Activated naive CD8-positive, alpha-beta T cell (primary cell): Measurements from ENCODE around the gene TRAF3IP1.

Experiments
- H3K27ac Mint-ChIP-seq: one replicate; pipeline ENCODE4 v1.8.0; 2021; ENCODE audit warnings: mixed read lengths
- H3K27me3 Mint-ChIP-seq: one replicate; pipeline ENCODE4 v1.8.0; 2021; ENCODE audit warnings: mixed read lengths
- H3K36me3 Mint-ChIP-seq: one replicate; pipeline ENCODE4 v1.8.0; 2021; ENCODE audit warnings: mixed read lengths
- H3K4me1 Mint-ChIP-seq: one replicate; pipeline ENCODE4 v1.8.0; 2021; ENCODE audit warnings: low read depth, mixed read lengths
- H3K4me3 Mint-ChIP-seq: one replicate; pipeline ENCODE4 v1.8.0; 2021; ENCODE audit warnings: mild to moderate bottlenecking, mixed read lengths
- H3K9me3 Mint-ChIP-seq: one replicate; pipeline ENCODE4 v1.8.0; 2021; ENCODE audit warnings: low read depth, mixed read lengths

The TRAF3IP1 gene

DNA sequence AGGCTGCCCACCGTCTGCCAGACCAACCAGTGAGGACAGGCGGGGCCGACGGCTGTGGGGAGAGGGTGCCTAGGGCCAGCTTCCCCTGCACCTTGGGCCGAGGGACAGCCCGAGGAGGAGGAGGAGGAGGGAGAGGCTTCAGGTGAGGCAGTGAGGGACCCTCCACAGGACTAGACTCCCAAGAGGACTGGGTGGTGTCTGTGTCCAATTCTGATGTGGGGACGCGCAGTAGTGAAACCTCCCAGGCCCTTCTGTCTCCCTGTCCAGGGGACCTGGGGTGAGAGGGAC is 86.6 kb downstream of the TRAF3IP1 start:
- H3K27me3 Mint-ChIP-seq, result no peaks in the 10 kb centered on the region
- H3K4me1 Mint-ChIP-seq, result peaks cover 6% of the 10 kb centered on the region
- no peaks in the 10 kb centered on the region for H3K9me3 Mint-ChIP-seq
- H3K36me3 Mint-ChIP-seq, result peaks cover 2% of the 10 kb centered on the region
- H3K4me3 Mint-ChIP-seq, result no peak overlapping the region
- no peak overlapping the region for H3K27ac Mint-ChIP-seq

DNA sequence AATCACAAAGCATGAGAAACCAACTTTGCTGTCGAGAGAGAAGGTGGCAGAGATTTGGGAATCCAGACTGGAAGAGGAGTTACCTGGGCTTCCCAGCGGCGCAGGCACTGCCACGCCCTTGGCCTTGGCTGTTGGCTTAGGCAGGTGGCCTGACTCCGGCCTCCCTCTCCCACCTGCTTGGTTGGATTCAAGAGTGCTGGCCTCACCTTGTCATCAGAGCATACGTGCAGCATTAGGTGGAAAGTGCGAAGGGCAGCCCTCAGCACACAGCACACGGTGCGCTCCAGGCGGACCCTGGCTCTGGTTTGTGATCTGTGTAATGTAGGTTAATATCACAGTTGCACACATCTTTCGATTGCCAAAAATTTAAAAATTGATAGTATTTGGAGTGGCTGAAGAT is 87.2 kb downstream of the TRAF3IP1 start:
- Mint-ChIP-seq H3K36me3 (peaks cover 2% of the 10 kb centered on the region), H3K4me1 (peaks cover 6% of the 10 kb centered on the region), H3K27ac (no peak overlapping the region), H3K9me3 (no peaks in the 10 kb centered on the region), H3K27me3 (no peaks in the 10 kb centered on the region), H3K4me3 (no peak overlapping the region)

DNA sequence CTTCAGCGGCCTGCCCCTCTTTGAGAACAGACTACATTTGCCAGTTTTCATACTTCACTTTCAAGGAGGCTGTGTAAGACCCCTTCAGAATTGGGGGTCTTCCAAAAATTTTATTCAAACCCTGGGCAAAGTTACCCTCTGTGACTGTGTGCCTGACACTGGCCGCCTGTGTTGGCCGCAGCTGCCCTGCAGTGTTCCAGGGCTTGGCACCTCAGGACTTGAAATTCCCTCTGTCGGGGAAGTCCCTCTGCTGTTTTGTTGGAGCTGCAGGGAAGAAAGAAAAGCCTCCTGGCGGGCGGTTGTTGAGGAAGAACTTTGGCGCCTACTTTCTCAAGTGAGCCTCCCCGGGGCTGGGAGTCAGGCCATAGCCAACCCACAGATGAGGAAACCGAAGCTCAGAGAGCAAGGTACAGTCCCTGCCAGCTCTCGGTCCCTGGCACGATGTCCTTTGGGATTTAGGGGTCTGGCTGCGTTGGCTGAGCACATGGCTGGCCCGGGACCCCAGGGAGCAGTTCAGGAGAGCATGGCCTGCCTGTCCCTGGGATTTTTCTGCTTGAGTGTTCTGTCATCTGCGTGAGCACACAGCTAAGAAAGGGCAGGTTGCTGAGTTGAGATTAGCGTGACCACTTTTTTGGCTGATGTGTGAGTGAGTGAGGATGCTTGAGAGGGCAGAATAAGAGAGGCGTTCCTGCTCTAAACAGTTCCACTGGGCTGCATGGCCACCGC is 88.5 kb downstream of the TRAF3IP1 start:
- Mint-ChIP-seq H3K4me3 (no peak overlapping the region), H3K27me3 (no peaks in the 10 kb centered on the region), H3K27ac (no peak overlapping the region), H3K9me3 (no peaks in the 10 kb centered on the region), H3K36me3 (peaks cover 2% of the 10 kb centered on the region), H3K4me1 (peaks cover 6% of the 10 kb centered on the region)

DNA sequence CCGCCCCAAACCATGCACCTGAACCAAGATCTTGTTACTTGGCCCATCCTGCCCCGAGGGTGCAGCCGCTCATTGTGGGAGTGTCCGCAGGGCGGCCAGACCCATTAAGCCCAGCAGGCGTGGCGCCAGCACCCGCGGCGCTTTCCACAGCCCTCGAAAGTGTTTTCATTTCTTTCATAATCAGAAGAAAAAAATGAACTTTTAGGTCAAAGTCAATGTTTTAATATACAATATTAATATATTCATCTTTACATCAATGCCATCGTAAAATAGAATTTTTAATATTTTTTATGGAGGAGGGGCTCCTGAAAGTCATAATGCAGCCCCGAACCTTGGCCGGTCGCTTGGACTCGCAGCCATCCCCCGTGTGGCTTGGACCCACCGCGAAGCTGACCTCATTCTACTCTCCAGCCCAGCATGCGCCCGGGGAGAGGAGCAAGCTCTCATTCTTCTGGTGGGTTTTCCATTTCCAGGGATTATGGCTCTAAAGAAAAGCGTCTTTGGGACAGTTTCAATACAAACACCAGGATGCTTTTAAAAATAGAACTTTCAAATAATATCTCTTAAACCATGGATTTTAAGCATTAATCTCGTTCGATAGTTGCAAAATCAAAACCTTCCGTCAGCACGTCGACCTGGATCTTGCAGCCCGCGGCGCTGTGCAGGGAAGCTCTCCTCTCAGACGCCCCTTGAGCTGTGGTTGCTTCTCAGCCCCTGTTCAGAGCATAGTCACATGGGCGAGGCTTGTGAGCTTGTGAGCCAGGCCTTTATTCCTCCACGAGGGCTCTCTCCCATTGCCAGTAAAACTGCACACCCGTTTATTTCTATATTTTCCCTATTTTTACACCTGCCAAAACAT is 89.3 kb downstream of the TRAF3IP1 start:
- Mint-ChIP-seq H3K9me3 (no peaks in the 10 kb centered on the region), H3K27me3 (no peaks in the 10 kb centered on the region), H3K4me3 (no peak overlapping the region), H3K4me1 (peaks cover 6% of the 10 kb centered on the region), H3K36me3 (peaks cover 2% of the 10 kb centered on the region), H3K27ac (no peak overlapping the region)

DNA sequence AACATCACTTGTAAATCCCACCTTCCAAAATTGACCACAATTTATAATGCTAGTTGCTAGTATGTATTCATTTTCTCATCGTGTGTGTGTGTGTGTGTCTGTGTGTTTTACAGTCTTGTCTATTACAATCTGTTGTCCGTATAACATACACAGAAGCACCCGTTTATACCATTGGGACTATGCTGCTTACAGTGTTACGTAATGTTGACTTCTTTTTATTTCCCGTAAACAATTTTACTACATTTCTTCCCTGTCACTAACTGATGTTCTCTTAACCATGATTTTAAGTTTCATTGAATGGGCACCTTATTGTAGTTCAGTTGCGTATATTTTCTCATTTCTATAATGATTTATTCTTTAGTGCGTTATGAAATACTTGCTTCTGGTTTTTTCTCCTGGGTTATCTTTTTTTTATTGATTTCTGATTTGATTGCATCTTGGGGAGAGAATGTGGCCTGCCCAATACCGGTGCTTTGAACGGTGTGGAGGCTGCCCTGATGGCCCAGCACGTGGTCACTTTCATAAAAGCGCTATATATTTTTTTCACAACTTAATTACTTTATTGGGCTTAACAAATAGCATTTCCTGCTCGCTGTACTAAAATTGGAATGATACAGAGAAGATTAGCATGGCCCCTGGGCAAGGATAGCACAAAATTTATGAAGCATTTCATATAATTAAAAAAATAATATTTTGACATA is 91.9 kb downstream of the TRAF3IP1 start:
- H3K27me3 Mint-ChIP-seq, result no peaks in the 10 kb centered on the region
- peaks cover 6% of the 10 kb centered on the region for H3K4me1 Mint-ChIP-seq
- H3K4me3 Mint-ChIP-seq, result no peak overlapping the region
- H3K36me3 Mint-ChIP-seq, result peaks cover 9% of the 10 kb centered on the region
- H3K27ac Mint-ChIP-seq, result no peak overlapping the region
- peaks cover 10% of the 10 kb centered on the region for H3K9me3 Mint-ChIP-seq

DNA sequence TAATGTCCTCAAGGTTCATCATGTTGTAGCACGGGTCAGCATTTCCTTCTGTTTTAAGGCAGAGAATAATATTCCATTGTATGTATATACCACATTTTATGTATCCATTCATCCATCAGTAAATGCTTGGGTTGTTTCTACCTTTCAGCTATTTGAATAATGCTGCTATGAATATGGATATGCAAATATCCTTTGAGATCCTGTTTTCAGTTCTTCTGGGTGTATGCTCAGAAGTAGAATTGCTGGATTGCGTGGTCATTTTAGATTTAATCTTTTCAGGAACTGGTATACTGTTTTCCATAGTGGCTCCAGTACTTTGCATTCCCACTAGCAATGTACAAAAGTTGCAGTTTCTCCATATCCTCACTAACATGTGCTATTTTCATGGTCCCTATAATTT is 93.0 kb downstream of the TRAF3IP1 start:
- peaks cover 6% of the 10 kb centered on the region for H3K4me1 Mint-ChIP-seq
- no peak overlapping the region for H3K27ac Mint-ChIP-seq
- H3K4me3 Mint-ChIP-seq, result no peak overlapping the region
- H3K36me3 Mint-ChIP-seq, result peaks cover 8% of the 10 kb centered on the region
- H3K27me3 Mint-ChIP-seq, result no peaks in the 10 kb centered on the region
- H3K9me3 Mint-ChIP-seq, result peaks cover 10% of the 10 kb centered on the region

DNA sequence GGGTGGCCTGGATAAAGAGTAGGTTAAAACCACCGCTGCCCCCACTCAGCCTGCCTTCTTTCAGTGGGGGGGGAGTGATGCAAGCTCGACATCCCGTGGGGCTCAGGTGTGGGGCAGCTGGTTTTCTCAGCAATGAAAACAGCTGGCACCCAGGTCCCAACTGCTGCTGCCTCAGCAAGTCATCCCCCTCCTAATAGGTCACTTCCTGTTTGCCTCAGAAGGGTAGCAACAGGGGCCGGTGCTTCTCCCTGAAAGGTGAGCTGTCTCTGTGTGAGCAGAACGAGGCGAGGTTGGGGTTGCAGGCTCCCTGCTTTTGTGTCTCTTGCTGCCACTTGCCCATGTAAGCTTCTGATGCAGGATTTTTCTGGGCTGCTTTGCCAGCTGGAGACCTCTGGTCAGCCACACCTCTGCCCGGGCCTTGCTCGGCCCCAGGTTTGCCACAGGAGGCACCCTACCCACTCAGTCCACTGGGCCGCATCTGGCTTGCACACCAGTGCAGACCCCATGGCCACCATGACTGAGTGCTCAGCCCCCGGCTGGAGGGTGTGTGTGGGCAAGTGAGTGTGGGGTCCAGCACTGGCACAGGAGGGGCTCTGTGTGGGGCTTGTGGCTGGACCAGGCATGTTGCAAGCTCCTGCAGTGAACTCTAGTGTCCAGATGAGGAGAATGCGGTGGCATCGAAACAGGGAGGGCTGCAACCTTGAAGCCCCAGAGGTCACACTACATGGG is 94.9 kb downstream of the TRAF3IP1 start:
- H3K27ac Mint-ChIP-seq, result no peak overlapping the region
- H3K36me3 Mint-ChIP-seq, result peaks cover 8% of the 10 kb centered on the region
- no peak overlapping the region for H3K4me3 Mint-ChIP-seq
- H3K9me3 Mint-ChIP-seq, result peaks cover 10% of the 10 kb centered on the region
- H3K27me3 Mint-ChIP-seq, result no peaks in the 10 kb centered on the region
- peaks cover 6% of the 10 kb centered on the region for H3K4me1 Mint-ChIP-seq

DNA sequence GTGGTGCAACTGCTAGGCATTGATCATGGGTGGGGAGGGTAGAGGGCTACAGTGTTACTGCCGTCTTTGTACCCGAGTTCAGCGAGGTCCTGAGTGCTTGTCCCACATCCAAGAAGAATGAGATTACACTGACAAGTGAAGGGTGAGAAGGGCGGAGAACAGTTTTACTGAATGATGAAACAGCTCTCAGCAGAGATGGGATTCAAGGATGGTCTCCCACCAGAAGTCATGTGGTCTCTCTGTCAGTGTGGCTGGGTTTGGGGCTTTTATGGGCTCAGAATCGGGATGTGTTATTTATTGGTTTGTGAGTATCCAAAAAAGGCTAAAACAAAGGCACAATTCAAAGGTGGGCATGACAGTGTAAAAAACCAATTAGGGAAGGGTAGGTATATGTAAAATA is 95.6 kb downstream of the TRAF3IP1 start:
- Mint-ChIP-seq H3K4me1 (peaks cover 6% of the 10 kb centered on the region), H3K27me3 (no peaks in the 10 kb centered on the region), H3K27ac (no peak overlapping the region), H3K36me3 (peaks cover 8% of the 10 kb centered on the region), H3K4me3 (no peak overlapping the region), H3K9me3 (peaks cover 10% of the 10 kb centered on the region)

DNA sequence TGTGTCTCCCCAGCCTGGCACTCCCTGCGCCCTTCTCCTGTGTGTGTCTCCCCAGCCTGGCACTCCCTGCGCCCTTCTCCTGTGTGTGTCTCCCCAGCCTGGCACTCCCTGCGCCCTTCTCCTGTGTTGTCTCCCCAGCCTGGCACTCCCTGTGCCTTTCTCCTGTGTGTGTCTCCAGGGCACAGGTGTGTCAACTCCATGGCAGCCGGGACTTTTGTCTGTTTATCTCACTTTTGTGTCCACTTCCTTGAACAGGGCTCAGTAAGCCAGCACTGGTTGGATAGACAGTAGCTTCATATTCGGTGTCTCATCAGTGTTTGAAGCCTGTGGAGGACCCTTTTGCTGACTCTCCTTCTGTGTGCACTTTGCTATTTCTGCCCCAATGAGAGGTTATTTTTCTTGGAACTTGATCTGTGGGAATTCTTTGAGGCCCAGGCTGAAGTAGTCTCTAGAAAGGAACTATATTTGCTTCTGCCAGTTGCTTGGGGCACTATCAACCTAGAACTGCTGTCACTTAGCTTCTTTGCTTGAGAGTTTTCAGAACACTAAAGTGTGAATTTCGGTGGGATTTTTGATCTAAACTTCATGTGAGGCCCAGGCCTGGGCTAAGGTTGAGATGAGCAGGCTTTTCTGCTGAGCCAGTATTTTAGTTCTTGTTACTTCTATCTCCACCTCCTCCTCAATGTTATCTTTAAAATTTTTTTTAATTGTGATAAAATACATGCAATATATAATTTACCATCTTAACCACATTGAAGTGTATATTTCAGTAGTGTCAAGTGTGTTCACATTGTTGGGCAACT is 98.1 kb downstream of the TRAF3IP1 start:
- peaks cover 10% of the 10 kb centered on the region for H3K9me3 Mint-ChIP-seq
- H3K27me3 Mint-ChIP-seq, result no peaks in the 10 kb centered on the region
- H3K4me3 Mint-ChIP-seq, result no peak overlapping the region
- peaks cover 6% of the 10 kb centered on the region for H3K4me1 Mint-ChIP-seq
- peaks cover 8% of the 10 kb centered on the region for H3K36me3 Mint-ChIP-seq
- no peak overlapping the region for H3K27ac Mint-ChIP-seq

DNA sequence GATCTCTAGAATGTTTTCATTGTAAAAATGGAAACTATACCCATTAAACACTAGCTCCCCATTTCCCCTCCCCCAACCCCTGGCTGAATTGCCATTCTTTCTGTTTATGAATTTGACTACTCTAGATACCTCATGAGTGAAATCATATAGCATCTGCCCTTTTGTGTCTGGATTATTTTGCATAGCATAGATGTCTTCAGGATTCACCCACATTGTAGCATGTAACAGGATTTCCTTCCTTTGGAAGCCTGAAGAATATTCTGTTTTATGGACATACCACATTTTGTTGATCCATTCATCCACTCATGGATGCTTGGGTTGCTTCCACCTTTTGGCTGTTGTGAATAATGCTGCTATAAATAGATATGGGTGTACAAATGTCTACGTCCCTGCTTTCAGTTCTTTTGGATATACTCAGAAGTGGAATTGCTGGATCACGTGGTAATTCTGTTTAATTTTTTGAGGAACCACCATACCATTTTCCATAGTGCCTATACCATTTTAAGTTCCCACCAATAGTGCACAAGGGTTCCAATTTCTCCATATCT is 98.8 kb downstream of the TRAF3IP1 start:
- Mint-ChIP-seq H3K4me3 (no peak overlapping the region), H3K9me3 (peaks cover 10% of the 10 kb centered on the region), H3K4me1 (peaks cover 6% of the 10 kb centered on the region), H3K27me3 (no peaks in the 10 kb centered on the region), H3K27ac (no peak overlapping the region), H3K36me3 (peaks cover 8% of the 10 kb centered on the region)

DNA sequence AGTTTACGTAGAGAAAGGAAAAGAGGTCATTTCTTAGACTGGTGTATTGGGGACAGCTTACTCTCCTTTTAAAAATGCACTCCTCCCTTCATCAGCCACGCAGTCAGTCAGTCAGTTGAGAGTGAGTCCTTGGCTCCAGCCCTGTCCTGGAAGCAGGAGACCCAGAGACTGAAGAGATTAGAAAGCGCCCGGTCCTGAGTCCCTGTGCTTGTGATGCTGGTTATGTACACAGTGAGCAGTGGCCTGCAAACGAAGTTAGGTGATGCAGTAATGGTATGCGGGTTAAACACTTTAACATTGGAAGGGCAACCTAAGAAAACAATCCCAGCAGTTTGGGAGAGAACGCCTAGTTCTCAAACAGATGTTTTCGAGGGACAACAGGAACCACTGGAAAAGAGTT is 100.1 kb downstream of the TRAF3IP1 start:
- Mint-ChIP-seq H3K36me3 (peaks cover 8% of the 10 kb centered on the region), H3K27ac (no peak overlapping the region), H3K4me1 (peaks cover 5% of the 10 kb centered on the region), H3K9me3 (peaks cover 10% of the 10 kb centered on the region), H3K4me3 (no peak overlapping the region), H3K27me3 (no peaks in the 10 kb centered on the region)

DNA sequence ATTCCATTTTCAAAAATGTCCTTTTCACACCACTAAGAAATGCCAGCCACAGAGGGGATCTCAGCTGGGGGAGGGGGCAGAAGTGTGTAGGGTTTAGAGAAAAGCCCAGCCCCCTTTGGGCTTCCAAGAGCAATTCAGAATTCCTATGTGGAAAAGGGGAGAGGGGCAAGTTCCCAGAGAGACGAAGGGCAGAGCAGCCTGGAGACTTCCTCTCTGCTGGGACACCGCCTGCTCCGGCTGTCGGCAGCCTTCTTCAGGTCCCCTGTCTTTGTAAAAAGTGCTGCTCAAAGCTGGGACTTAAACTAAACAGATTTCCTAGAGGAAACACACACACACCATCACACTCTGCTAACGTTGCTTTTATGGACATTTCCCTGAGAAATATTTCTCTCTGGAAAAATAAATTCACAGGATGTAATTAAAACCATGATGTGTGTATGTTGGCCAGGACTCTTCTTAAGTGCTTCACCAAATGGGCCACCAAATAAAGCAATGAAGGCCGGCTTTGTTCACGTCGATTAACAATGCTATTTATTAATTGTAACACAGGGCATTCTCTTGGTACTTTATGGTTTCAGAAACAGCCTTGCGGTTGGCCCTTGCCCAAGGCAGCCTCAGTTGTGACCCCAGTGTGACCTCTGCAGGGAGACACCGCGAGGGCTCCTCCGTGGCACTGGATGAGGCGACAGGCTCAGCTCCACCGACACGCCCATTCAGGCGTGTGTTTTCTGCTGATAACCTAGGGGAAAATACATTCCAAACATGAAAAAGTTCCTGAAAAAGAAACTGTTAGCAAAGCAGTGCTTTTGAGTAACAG is 100.8 kb downstream of the TRAF3IP1 start:
- no peaks in the 10 kb centered on the region for H3K27me3 Mint-ChIP-seq
- peaks cover 5% of the 10 kb centered on the region for H3K36me3 Mint-ChIP-seq
- H3K27ac Mint-ChIP-seq, result no peak overlapping the region
- H3K4me1 Mint-ChIP-seq, result peaks cover 7% of the 10 kb centered on the region
- H3K4me3 Mint-ChIP-seq, result no peak overlapping the region
- H3K9me3 Mint-ChIP-seq, result peaks cover 6% of the 10 kb centered on the region

DNA sequence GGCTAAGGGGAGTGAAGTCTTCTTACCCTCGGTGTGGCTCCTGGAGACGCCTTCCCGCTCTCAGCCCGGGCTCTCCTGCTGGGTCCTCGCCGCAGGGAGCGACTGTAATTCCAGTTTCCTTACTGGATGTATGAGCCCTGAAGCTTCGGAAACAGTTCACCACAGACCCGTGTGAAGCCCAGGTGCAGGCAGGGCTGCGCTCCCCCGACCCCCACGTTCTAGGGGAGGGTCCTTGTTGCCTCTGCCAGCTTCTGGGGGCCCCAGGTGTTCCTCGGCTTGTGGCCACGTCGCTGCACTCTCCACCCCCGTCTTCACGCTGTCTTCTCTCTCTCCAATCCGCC is 101.3 kb downstream of the TRAF3IP1 start:
- H3K36me3 Mint-ChIP-seq, result peaks cover 1% of the 10 kb centered on the region
- peaks cover 2% of the 10 kb centered on the region for H3K9me3 Mint-ChIP-seq
- no peak overlapping the region for H3K4me3 Mint-ChIP-seq
- no peak overlapping the region for H3K27ac Mint-ChIP-seq
- H3K27me3 Mint-ChIP-seq, result no peaks in the 10 kb centered on the region
- H3K4me1 Mint-ChIP-seq, result peaks cover 7% of the 10 kb centered on the region
